GM12801 (cell line): ENCODE results near the gene KNDC1.

Experiments used
- CTCF ChIP-seq: IDR thresholded peaks from one replicate; pipeline ENCODE4 v1.5.1; 2011; ENCODE audit warnings: control low read depth; ENCODE audit not compliant: insufficient read length; ENCODE audit errors: extremely low read depth

The KNDC1 gene

DNA sequence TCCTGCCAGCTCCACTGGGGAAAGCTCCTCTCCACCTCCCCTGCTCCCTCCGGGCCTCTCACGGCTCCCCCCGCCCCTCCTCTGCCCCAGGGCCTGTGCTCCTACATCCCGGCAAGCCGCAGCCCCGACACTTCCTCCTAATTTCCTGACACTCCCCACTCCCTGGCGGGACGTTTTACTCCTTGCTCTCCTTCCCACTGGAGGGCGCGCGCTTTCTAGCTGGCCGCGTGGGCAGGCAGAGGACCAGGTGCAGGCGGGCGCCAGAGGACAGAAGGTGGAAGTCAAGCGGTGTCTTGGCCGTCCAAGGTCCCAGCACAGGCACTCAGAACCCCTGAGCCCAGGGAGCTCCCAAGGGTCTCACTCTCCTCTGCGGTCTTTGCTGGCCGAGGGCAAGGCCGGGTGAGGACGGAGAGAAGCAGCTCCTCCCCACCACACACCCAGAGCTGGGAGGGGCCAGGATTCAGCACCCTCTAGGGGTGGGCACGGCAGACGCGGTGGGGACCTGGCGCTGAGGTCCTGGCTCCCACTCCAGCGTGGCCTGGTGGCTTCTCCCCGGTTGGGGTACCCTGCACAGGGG, 97.6 kb downstream of the KNDC1 start:
- no peak for TF ChIP-seq CTCF

DNA sequence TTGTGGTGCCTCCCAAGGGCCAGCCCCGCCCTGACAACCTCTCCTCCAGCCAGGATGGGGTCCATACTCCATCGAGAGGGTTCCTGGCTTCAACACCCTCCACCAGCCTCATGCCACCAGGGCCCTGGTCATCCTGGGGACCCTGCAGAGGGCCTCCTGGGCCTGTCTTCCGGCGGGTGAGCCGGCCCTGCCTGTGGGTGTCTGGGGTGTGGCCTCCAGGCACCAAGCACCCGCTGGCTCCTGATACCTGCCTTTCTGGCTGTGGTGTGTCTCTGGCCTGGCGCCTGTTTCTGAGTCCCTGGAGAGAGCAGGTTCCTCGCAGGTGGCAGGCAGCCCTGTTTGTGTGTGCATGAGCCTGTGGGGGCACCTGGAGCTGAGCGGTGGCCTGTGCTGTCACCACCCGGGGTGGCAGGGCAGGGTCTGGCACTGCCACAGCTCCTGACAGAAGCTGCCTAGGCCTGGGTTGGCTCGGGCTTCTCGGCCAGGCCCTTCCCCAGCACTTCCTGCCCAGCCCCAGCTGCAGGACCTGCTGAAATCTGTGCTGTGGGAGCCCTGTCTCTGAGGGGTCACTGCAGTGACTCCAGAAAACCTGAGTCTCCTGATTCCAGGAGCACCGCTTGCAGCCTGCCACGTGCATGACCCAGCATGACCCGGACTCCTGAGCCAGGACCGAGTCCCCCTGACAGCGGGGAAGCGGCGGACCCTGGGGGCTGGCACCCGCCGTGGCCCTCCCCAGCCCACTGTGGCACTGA, 98.2 kb downstream of the KNDC1 start:
- no peak for TF ChIP-seq CTCF

GRCh38 chr10:133258818-133259601, 99.0 kb downstream of the KNDC1 start:
- no peak for TF ChIP-seq CTCF

DNA sequence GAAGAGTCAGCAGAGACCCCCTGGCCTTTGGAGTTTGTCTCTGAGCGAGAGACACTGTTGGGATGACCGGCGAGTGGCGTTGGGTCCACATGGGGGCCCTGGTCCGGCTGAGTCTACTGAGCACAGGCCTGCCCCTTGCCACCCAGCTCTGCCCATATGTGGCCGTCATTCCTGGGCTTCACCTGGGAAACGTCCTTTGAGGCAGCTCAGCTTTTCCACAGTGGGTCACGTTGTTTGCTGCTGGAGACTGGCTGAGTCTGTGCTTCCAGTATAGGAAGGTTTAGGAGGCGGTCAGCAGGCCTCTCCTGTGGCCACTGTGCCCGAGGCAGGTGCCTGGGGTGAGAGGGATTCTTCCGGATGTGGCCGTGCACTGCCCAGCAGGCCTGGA, 99.6 kb downstream of the KNDC1 start:
- TF ChIP-seq CTCF, result no peak

DNA sequence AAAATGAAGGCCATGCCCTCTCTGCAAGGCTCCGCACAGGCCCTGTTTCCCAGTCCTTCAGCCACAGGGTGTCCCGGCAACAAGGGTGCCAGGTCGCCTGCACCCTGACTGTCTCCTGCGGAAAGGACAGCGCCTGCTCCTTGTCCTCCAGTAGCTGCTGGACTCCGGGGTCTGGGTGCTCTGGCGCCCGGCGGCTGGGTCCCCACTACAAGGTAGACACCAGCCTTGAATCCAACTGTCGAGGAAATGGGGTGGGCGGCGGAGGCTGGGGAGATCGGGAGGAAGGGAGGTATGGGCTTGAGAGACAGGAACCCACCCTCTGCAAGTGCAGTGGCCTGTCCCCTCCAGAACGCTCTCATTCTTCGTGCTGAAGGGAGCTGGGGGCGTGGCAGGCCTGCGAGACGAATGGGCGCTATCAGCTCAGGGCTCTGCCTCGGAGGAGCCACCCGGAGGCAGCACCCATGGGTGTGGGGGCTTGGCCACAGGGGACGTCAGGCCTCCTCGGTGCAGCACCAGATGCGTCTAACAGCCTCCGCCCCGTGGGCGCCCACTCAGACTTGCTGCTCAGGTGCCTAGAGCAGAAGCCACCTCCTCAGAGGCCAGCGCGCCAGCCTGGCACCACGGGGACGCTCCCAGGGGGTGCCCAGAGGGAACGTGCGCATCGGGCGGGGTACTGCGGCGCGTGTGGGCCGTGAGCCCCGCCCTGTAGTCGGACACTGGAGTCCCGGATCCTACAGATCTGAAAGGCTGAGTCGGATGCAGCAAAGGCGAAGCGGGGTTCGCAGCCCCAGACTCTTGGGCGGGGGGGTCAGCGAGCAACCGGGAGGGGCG, 101.1 kb downstream of the KNDC1 start:
- no peak for TF ChIP-seq CTCF

GRCh38 chr10:133261726-133262325, 101.8 kb downstream of the KNDC1 start:
- TF ChIP-seq CTCF, result no peak

- no peak for TF ChIP-seq CTCF
Measured at GRCh38 chr10:133262696-133263095, 102.7 kb downstream of the KNDC1 start.
